ENCODE measurements around the gene BAX.

DNA sequence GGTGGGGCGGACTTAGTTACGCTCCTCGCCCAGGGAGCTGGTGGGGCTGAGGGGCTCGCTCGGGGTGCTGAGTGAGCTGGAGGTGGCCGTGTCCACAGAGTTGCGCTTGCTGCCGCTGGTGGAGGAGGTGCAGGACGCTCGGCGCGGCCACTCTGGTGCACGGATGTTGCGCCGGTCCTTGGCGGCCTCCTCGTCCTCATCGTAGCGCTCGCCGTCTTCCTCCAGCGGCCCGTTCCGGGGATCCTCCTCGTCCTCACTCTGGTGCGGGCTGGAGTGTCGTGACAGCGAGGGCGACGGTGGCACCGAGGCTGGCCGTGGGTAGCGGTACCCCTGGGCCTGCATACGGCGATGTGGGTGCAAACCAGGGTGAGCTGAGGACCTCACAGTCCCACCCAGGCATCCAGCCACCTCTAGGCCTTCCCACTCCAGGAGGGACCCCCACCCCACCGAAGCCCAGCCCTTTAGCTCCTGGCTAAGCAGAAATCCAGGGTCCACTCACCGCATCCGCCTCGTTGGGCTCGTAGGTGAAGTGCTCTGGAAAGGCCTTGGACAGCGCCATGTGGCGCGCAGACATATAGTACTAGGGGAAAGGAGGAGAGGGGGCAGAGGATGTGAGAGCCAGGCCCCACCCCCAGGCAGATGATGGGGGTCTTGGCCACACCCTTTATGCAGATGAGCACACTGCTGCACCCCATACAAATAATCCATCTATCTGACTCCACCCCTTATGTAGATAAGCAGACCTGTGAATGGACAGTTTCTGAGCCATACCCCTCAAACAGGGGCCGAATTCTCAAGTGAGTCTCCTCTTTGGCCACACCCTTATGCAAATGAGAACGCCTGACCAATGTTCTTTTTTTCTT lies 14.8 kb downstream of the BAX start:
- TF ChIP-seq CTCF (IDR thresholded peaks at IDR 0.05) = no peak
- peak in 1 of 3 donors; percentile 29 for TF ChIP-seq POLR2AphosphoS5 (IDR thresholded peaks at IDR 0.05)
- no peak for TF ChIP-seq POLR2A (IDR thresholded peaks at IDR 0.05)
